SHP77 treated with DMSO at 0.1 percent for 48 hours (cell line): ENCODE results near the gene SLC7A5.
"Not testable (repeated sequence)": the region's sequence is repeated elsewhere in the genome, so short reads cannot be mapped to it uniquely, and the experiment has no call there.

Experiments
- DNase-seq: peaks from one replicate; lab custom pipeline; 2025; lab: John Stamatoyannopoulos, UW

The SLC7A5 gene

DNA sequence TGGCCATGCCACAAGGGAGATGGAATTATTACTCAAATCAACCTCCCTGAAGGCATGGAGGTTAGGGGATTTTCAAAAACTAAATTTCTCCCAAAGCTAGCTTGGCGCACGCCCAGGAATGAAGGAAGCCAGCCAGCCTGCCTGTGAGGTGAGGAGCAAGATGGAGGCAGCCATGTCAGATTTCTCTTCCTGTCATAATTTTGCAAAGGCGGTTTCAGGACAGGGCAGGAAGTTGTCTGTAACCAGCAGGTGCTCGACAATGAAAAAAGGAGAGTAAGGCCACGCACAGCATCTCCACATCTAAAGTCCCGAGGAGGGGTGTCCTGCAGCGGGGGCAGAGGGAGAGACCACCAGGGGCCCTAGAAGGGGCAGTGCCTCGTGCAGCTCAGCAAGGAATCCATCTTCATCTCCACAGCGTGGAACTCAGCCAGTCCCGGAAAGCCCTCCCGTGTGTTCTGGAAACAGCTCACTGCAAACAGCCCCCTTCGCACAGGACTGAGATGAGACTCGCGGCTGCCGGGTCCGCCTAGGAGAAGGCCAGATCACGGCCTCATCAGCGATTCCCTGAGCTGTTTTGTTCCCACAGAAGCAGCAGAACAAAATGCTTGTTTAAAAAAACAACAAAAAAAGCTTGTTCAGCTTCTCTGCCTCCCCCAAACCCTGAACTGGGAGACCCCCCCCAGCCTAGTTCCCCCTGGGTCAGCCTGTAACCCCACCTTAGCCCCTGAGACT, 47.8 kb downstream of the SLC7A5 start:
- DNase-seq = no peak

GRCh38 chr16:87819983-87820382, 49.3 kb downstream of the SLC7A5 start:
- no peak for DNase-seq

- no peak for DNase-seq
Measured at GRCh38 chr16:87819282-87819681, 50.0 kb downstream of the SLC7A5 start.

- DNase-seq = no peak
Measured at GRCh38 chr16:87818533-87819161, 50.7 kb downstream of the SLC7A5 start.

DNA sequence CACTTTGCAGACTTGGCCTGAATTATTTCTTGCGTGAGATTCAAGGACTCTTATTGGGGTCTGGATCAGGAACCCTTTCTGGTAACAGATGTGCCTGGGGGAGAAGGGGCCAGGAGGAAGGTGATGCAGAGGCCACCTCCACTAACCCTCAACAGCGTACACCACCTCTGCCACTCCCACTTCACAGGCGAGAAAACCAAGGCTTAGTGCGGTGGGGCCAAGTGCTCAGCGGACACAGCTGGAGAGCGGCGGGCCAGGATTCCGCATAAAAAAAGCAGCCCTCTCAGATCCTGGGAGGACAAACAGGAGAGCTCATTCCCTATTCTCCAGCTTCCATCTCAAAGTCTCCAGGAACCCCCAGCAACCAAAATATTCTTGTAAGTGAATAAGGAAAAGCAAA, 51.4 kb downstream of the SLC7A5 start:
- DNase-seq = no peak

- not testable (repeated sequence) for DNase-seq
Measured at GRCh38 chr16:87817370-87817769, 51.9 kb downstream of the SLC7A5 start.

GRCh38 chr16:87816507-87817100, 52.7 kb downstream of the SLC7A5 start:
- DNase-seq = no peak

GRCh38 chr16:87815567-87815966, 53.7 kb downstream of the SLC7A5 start:
- no peak for DNase-seq

- no peak for DNase-seq
Measured at GRCh38 chr16:87812200-87812656, 57.1 kb downstream of the SLC7A5 start.

GRCh38 chr16:87811454-87811853, 57.9 kb downstream of the SLC7A5 start:
- not testable (repeated sequence) for DNase-seq

DNA sequence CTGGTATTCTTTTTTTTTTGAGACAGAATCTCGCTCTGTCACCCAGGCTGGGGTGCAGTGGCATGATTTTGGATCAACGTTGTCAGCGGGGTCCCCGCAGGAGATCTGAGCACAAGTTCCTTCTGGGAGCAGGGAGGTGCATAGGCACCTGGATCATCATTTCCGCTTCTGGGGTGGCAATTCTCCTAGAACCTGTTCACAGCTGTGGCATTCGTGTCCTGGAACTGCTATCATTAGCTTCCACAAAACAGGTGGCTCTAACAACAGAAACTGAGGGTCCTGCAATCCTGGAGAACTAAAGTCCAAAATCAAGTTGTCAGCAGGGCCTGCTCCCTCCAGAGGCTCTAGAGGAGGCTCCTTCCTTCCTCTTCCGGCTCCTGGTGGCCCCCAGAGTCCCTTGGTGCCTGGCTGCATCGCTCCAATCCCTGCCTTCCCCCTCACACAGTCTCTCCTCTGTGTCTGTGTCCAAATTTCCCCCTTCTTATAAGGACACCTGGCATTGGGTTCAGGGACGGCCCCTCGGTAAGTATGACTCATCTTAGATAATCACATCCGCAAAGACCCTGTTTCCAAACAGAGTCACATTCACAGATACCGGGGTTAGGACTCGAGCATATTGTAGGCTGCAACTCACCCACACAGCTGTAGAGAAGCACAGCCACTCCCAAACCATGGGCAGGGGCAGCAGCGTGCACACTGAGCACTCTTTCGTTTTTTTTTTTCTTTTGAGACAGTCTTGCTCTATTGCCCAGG, 60.0 kb downstream of the SLC7A5 start:
- DNase-seq = peak; percentile 18

- no peak for DNase-seq
Measured at GRCh38 chr16:87808108-87808507, 61.2 kb downstream of the SLC7A5 start.

DNA sequence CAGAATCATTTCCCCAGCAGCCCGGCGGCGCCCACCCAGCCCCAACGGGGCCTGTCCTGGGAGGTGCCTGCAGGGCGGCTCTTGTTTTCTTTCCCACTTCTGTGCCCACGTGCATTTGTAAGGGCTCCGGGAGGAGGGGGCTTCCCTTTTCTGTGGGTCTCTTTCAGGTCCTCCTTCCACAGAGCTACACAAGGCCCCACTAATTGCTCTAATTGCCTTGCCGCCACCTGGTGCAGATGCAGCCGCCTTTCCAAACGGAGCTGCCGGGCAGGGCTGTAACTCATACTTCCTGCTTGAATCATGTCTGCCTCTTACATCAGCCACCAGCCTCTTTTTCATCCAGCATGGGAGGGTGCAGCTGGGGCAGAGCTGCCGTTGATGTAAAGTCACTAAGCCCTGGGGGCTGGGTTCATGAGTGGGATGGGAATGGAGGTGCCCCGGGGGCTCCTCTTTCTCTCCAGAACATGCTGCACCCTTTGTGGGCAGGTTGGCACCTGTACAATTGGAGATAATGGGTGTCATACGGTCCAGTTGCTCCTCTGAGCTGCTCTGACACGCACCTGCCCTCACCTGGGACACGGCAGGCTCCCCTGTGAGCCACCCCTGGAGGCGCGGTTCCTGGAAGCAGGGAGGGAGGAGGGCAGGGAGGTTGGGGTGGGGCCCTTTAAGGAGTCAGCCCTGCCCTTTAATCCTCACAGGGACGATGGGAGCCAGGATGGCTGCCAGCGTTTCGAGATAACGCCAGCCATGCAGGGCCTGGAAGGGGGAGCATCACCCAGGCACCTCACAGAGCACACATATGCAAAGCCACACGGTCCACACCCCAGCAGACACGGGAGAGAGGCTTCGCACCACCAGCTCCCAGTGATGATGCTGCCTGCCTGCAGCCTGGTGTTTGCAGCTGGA, 62.4 kb downstream of the SLC7A5 start:
- peak; percentile 26 for DNase-seq

- no peak for DNase-seq
Measured at GRCh38 chr16:87806261-87806640, 63.1 kb downstream of the SLC7A5 start.

DNA sequence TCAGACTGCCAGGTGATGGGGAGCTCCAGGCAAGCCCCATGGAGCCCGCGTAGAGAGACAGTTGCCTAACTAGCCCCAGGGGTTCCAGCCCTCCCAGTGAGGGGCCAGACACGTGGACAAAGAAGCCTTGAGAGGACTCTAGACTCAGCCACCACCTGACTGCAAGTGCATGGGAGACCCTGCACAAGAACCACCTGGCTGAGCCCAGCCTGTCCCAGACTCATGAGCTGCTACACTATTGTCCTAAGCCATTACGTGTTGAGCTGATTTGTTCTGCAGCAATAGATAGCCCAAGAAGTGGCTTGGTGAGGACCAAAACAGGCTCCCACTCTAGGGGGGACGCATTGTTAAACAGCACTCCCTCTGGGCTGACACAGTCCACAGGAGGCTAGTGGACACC, 65.9 kb downstream of the SLC7A5 start:
- DNase-seq = no peak

- DNase-seq = no peak
Measured at GRCh38 chr16:87802670-87803069, 66.6 kb downstream of the SLC7A5 start.

GRCh38 chr16:87801679-87802259, 67.5 kb downstream of the SLC7A5 start:
- no peak for DNase-seq

GRCh38 chr16:87800497-87800896, 68.8 kb downstream of the SLC7A5 start:
- DNase-seq = no peak

GRCh38 chr16:87795336-87795735, 74.0 kb downstream of the SLC7A5 start:
- no peak for DNase-seq

DNA sequence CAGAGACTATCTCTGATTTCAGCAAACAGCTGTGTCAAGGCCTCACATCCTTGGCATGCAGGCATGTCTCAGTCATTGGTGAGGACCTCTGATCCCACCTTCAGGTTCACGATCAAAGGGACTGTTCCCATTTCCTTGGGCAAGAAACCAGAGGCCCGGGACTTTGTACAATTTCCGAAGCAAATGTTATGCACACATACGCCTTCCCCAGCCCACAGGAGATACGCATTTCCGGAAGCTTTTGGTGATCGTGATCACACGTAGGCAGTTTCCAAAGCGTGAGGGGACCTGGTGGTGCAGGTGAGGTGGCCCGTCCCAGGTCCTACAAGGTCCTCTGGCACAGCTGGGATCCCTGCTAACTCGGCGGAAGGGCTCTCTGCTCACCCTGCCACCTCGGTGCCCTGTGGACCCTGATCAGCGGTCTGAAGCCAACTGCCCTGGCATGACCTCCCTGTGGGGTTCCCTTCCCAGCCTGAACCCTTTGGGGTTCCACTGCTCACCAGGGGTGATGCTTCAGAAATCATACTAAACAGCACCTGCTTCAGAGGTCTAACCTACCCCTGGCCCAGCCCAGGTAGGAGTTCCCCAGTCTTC, 74.7 kb downstream of the SLC7A5 start:
- DNase-seq = no peak

- DNase-seq = no peak
Measured at GRCh38 chr16:87792205-87792565, 77.1 kb downstream of the SLC7A5 start.
